Gastroesophageal sphincter (tissue), 4 donors: ENCODE measurements around the gene RXRG. TPM values are rescaled to one million over a fixed set of nuclear protein-coding genes. Genes with fewer than 3 reads are reported as not detected.

ENCODE experiments used
- ATAC-seq: fragments of 150-250 bp; one replicate; pipeline ENCODE4 v1.9.1; 2016; ENCODE audit warnings: mild to moderate bottlenecking, moderate library complexity
- H3K27ac ChIP-seq, 4 donors: fragments of 200-600 bp; sonication (generic) in 3 of 4; 1 replicate in 3 of 4; 2 replicates in 1 of 4; pipeline ENCODE4 v1.5.1; 2016 to 2019
- H3K27me3 ChIP-seq: fragments of 200-600 bp; sonication (generic); one replicate; pipeline ENCODE4 v1.5.1; 2019
- H3K36me3 ChIP-seq, 2 donors: fragments of 200-600 bp; sonication (generic); one replicate each; pipeline ENCODE4 v1.5.1; 2019; ENCODE audit warnings: control low read depth in 1 of 2
- H3K4me1 ChIP-seq, 3 donors: fragments of 200-600 bp; sonication (generic); 1 replicate in 2 of 3; 2 replicates in 1 of 3; pipeline ENCODE4 v1.5.1; 2016 to 2019; ENCODE audit warnings: control low read depth in 2 of 3
- H3K4me3 ChIP-seq, 2 donors: fragments of 200-600 bp; sonication (generic); one replicate each; pipeline ENCODE4 v1.5.1; 2019; ENCODE audit warnings: mild to moderate bottlenecking in 1 of 2, moderate library complexity in 1 of 2
- H3K9me3 ChIP-seq, 3 donors: fragments of 200-600 bp; sonication (generic); one replicate each; pipeline ENCODE4 v1.5.1; 2017 to 2019; ENCODE audit warnings: control low read depth in 2 of 3
- EP300 ChIP-seq: sonication (generic); formaldehyde crosslinking; IDR thresholded peaks from one replicate; pipeline ENCODE4 v1.6.1; 2017; ENCODE audit warnings: antibody characterized with exemption, mild to moderate bottlenecking
- POLR2A ChIP-seq, 2 donors: fragments of 450-650 bp; IDR thresholded peaks; one replicate each; pipeline ENCODE4 v1.6.1; 2017; ENCODE audit warnings: antibody characterized with exemption in 2 of 2, mild to moderate bottlenecking in 2 of 2, moderate library complexity in 1 of 2
- POLR2AphosphoS5 ChIP-seq: sonication (generic); formaldehyde crosslinking; IDR thresholded peaks from one replicate; pipeline ENCODE4 v1.6.1; 2017; ENCODE audit warnings: antibody characterized with exemption
- WGBS, 2 donors: methylation state at CpG; one replicate each; pipeline ENCODE4 v1.1.5; 2018; ENCODE audit warnings: low coverage in 1 of 2; 5-methylcytosine and 5-hydroxymethylcytosine counted together
- total RNA-seq, 4 donors: library from RNA; depleted of rRNA; stranded (reverse); fragments of >200 nt; gene quantifications; one replicate each; pipeline ENCODE4 v1.1.0, GENCODE V29; 2016
- TF ChIP-seq, protein P1 (sequence below), 4 experiments: fragments of 200-600 bp in 2 of 4; fragments of 450-650 bp in 2 of 4; sonication (generic) in 1 of 4; IDR thresholded peaks; one replicate each; pipeline ENCODE4 v1.5.1; 2017 to 2019; ENCODE audit warnings: antibody characterized with exemption in 4 of 4, mild to moderate bottlenecking in 2 of 4, moderate library complexity in 2 of 4

Gene RXRG
- total RNA-seq, 4 donors from 2014 or later, result 2.4 to 6.4 (median 2.7) TPM

GRCh38 chr1:165485716-165486115 is 40.8 kb upstream of the RXRG start:
- ATAC-seq, result no peak
- Histone ChIP-seq H3K4me3 (no peak overlapping the region), H3K4me1 (no peaks in the 10 kb centered on the region), H3K9me3 (no peaks in the 10 kb centered on the region), H3K36me3 (no peaks in the 10 kb centered on the region), H3K27ac (no peak overlapping the region), H3K27me3 (peaks cover 11% of the 10 kb centered on the region)
- 64 to 85% methylated on average over 4 to 5 of the region's 5 CpGs for WGBS, 2 donors
- TF ChIP-seq, protein P1, sequence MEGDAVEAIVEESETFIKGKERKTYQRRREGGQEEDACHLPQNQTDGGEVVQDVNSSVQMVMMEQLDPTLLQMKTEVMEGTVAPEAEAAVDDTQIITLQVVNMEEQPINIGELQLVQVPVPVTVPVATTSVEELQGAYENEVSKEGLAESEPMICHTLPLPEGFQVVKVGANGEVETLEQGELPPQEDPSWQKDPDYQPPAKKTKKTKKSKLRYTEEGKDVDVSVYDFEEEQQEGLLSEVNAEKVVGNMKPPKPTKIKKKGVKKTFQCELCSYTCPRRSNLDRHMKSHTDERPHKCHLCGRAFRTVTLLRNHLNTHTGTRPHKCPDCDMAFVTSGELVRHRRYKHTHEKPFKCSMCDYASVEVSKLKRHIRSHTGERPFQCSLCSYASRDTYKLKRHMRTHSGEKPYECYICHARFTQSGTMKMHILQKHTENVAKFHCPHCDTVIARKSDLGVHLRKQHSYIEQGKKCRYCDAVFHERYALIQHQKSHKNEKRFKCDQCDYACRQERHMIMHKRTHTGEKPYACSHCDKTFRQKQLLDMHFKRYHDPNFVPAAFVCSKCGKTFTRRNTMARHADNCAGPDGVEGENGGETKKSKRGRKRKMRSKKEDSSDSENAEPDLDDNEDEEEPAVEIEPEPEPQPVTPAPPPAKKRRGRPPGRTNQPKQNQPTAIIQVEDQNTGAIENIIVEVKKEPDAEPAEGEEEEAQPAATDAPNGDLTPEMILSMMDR (IDR thresholded peaks at IDR 0.05), result no peak
- no peak for TF ChIP-seq EP300
- no peak for TF ChIP-seq POLR2A (IDR thresholded peaks at IDR 0.05)
- no peak for TF ChIP-seq POLR2AphosphoS5

- no peaks in the 10 kb centered on the region for H3K4me1 ChIP-seq
- peaks cover 11% of the 10 kb centered on the region for H3K27me3 ChIP-seq
- no peak overlapping the region for H3K27ac ChIP-seq
- no peaks in the 10 kb centered on the region for H3K9me3 ChIP-seq
- ATAC-seq, result no peak
- no peak for TF ChIP-seq POLR2A (IDR thresholded peaks at IDR 0.05)
- no peak for TF ChIP-seq POLR2AphosphoS5
- TF ChIP-seq EP300, result no peak
- TF ChIP-seq, protein P1 (IDR thresholded peaks at IDR 0.05), result no peak
- WGBS, 2 donors, result 83 to 100% methylated on average over 1 of the region's 1 CpG
- H3K4me3 ChIP-seq, result no peak overlapping the region
- H3K36me3 ChIP-seq, result no peaks in the 10 kb centered on the region
Measured at GRCh38 chr1:165484532-165484931, 39.6 kb upstream of the RXRG start.

DNA sequence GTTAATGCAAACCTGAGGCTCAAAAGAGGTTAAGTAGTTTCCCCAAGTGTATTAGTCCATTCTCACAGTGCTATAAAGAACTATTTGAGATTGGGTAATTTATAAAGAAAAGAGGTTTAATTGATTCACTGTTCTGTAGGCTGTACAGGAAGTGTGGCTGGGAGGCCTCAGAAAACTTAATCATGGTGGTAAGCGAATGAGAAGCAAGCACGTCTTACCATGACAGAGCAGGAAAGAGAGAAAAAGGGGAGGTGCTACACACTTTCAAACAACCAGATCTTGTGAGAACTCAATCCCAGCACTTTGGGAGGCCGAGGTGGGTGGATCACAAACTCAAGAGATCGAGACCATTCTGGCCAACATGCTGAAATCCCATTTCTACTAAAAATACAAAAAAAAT is 38.5 kb upstream of the RXRG start:
- 87 to 100% methylated on average over 1 to 4 of the region's 4 CpGs for WGBS, 2 donors
- Histone ChIP-seq H3K27ac (no peak overlapping the region), H3K4me1 (no peaks in the 10 kb centered on the region), H3K27me3 (peaks cover 6% of the 10 kb centered on the region), H3K9me3 (no peaks in the 10 kb centered on the region), H3K36me3 (no peaks in the 10 kb centered on the region), H3K4me3 (no peak overlapping the region)
- TF ChIP-seq POLR2A (IDR thresholded peaks at IDR 0.05) (no peak), POLR2AphosphoS5 (no peak), EP300 (no peak)
- TF ChIP-seq, protein P1 (IDR thresholded peaks at IDR 0.05), result no peak
- ATAC-seq, result no peak

- WGBS, 2 donors, result 29% methylated on average over 5 to 6 of the region's 6 CpGs
Measured at GRCh38 chr1:165481820-165482532, 37.0 kb upstream of the RXRG start.

More at GRCh38 chr1:165481820-165482532, 37.0 kb upstream of the RXRG start:
- ATAC-seq, result peak; percentile 85
- no peaks in the 10 kb centered on the region for H3K36me3 ChIP-seq
- no peaks in the 10 kb centered on the region for H3K4me1 ChIP-seq
- no peak overlapping the region for H3K4me3 ChIP-seq
- no peaks in the 10 kb centered on the region for H3K27me3 ChIP-seq
- no peaks in the 10 kb centered on the region for H3K9me3 ChIP-seq
- TF ChIP-seq, protein P1 (IDR thresholded peaks at IDR 0.05), result no peak
- TF ChIP-seq EP300, result no peak
- TF ChIP-seq POLR2A (IDR thresholded peaks at IDR 0.05), result no peak
- TF ChIP-seq POLR2AphosphoS5, result no peak
- no peak overlapping the region for H3K27ac ChIP-seq
